ENCODE data around the gene DUSP3.

Gene DUSP3

GRCh38 chr17:43769426-43769825, 9.4 kb downstream of the DUSP3 start:
- TF ChIP-seq, protein P1, sequence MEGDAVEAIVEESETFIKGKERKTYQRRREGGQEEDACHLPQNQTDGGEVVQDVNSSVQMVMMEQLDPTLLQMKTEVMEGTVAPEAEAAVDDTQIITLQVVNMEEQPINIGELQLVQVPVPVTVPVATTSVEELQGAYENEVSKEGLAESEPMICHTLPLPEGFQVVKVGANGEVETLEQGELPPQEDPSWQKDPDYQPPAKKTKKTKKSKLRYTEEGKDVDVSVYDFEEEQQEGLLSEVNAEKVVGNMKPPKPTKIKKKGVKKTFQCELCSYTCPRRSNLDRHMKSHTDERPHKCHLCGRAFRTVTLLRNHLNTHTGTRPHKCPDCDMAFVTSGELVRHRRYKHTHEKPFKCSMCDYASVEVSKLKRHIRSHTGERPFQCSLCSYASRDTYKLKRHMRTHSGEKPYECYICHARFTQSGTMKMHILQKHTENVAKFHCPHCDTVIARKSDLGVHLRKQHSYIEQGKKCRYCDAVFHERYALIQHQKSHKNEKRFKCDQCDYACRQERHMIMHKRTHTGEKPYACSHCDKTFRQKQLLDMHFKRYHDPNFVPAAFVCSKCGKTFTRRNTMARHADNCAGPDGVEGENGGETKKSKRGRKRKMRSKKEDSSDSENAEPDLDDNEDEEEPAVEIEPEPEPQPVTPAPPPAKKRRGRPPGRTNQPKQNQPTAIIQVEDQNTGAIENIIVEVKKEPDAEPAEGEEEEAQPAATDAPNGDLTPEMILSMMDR (conservative IDR thresholded peaks at IDR 0.05), result no peak
- no peak for TF ChIP-seq ZFX (IDR thresholded peaks at IDR 0.05)
- H3K27ac ChIP-seq, result no peak overlapping the region

DNA sequence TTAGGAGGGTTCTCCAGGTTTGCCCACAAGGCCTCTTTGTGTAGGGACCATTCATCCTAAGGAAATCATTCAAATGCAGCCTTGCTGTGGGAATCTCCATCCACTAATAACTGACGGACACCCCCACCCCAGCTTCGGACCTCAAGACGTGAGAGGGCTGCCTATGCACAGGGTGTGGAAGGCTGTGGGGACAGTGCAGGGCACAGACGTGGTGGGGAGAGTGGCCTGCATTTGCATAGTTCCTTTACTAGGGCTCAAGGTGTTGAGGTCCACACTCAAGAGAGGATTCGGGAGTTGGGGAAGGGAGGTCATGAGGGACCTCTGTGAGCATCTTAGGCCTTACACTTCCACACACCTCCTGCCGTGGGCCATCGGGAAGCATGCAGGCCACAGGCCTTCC, 9.8 kb downstream of the DUSP3 start:
- H3K27ac ChIP-seq, result no peak overlapping the region
- no peak for TF ChIP-seq ZFX (IDR thresholded peaks at IDR 0.05)
- TF ChIP-seq, protein P1 (conservative IDR thresholded peaks at IDR 0.05), result no peak

DNA sequence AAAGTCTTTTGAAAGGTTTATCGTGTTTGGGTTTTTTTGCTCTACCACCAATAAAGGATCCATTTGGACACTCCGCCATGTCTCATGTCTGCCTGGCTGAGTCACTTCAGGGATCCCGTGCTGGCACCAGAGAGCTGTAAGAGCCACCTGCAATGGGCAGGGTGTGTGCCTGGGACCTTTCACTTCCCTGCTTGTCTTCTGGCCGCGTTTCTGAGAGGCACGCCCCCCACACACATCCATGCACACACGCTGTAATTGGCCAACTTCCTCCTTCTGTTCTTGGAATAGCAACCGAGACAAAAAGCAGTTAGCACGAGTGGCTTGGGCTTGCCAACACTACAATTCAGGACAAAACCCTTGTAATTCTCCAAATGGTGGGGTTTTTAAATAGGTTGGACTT, 10.4 kb downstream of the DUSP3 start:
- no peak overlapping the region for H3K27ac ChIP-seq
- TF ChIP-seq, protein P1 (conservative IDR thresholded peaks at IDR 0.05), result no peak
- TF ChIP-seq ZFX (IDR thresholded peaks at IDR 0.05), result no peak

DNA sequence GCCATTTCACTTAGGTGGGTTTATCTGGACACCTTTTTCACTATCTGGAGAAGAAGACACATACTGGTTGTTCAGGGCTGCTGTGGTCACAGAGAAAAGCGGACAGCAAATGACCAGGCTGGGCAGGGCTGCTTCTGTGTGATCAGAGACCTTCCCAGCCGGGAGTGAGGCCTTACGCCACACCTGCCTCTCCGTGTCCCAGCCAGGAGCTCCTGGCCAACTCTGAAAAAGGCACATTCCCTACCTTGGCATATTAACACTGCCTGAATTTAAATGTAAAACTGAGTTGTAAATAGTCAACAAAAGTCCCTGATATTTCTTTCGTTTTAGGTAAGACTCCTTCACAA, 11.1 kb downstream of the DUSP3 start:
- no peak for TF ChIP-seq ZFX (IDR thresholded peaks at IDR 0.05)
- TF ChIP-seq, protein P1 (conservative IDR thresholded peaks at IDR 0.05), result no peak
- H3K27ac ChIP-seq, result no peak overlapping the region

GRCh38 chr17:43767053-43767712, 11.6 kb downstream of the DUSP3 start:
- TF ChIP-seq ZFX (IDR thresholded peaks at IDR 0.05), result no peak
- TF ChIP-seq, protein P1 (conservative IDR thresholded peaks at IDR 0.05), result no peak
- no peak overlapping the region for H3K27ac ChIP-seq

- TF ChIP-seq ZFX (IDR thresholded peaks at IDR 0.05), result no peak
- TF ChIP-seq, protein P1 (conservative IDR thresholded peaks at IDR 0.05), result peak; percentile 97
- no peak overlapping the region for H3K27ac ChIP-seq
These were observed 12.2 kb downstream of the DUSP3 start for GRCh38 chr17:43766413-43767052.

GRCh38 chr17:43760254-43760852, 18.4 kb downstream of the DUSP3 start:
- H3K27ac ChIP-seq, result no peak overlapping the region
- TF ChIP-seq ZFX (IDR thresholded peaks at IDR 0.05), result no peak
- TF ChIP-seq, protein P1 (conservative IDR thresholded peaks at IDR 0.05), result peak; percentile 100

Data from C4-2B (cell line).